IPS-20b (cell line): ENCODE data around the gene PCDHA7.
"Not testable (repeated sequence)": the region's sequence is repeated elsewhere in the genome, so short reads cannot be mapped to it uniquely, and the experiment has no call there.

Source experiments
- H3K27ac ChIP-seq: one replicate; pipeline ENCODE4 v1.5.1; 2013; ENCODE audit warnings: low read length
- H3K27me3 ChIP-seq: 2 replicates; pipeline ENCODE4 v1.6.1; 2013; ENCODE audit warnings: mild to moderate bottlenecking, low read length, inconsistent platforms; ENCODE audit not compliant: insufficient read depth
- H3K36me3 ChIP-seq: 2 replicates; pipeline ENCODE4 v1.6.1; 2013; ENCODE audit warnings: low read depth, mild to moderate bottlenecking, inconsistent platforms, low read length, moderate library complexity; ENCODE audit not compliant: insufficient read depth
- H3K4me1 ChIP-seq: 2 replicates; pipeline ENCODE4 v1.6.1; 2013; ENCODE audit warnings: mild to moderate bottlenecking, control low read depth, inconsistent platforms, low read length, moderate library complexity; ENCODE audit not compliant: insufficient read depth
- H3K4me3 ChIP-seq: 2 replicates; pipeline ENCODE4 v1.5.1; 2013; ENCODE audit warnings: mild to moderate bottlenecking, low read length, inconsistent platforms
- H3K9ac ChIP-seq: 2 replicates; pipeline ENCODE4 v1.6.1; 2013; ENCODE audit warnings: low read depth, mild to moderate bottlenecking, inconsistent platforms, low read length, moderate library complexity
- H3K9me3 ChIP-seq: 2 replicates; pipeline ENCODE4 v1.6.1; 2013; ENCODE audit warnings: mild to moderate bottlenecking, low read depth, low read length, inconsistent platforms; ENCODE audit not compliant: insufficient read depth

The PCDHA7 gene

DNA sequence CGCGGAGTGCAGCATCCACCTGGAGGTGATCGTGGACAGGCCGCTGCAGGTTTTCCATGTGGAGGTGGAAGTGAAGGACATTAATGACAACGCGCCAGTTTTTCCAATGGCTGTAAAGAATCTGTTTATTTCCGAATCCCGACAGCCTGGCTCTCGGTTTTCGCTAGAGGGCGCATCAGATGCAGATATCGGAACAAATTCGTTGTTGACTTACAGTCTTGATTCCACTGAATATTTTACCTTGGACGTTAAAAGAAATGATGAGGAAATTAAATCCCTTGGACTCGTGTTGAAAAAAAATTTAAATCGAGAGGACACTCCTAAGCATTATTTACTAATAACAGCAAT lies 32.6 kb upstream of the PCDHA7 start:
- no peaks in the 10 kb centered on the region for H3K4me1 ChIP-seq
- no peaks in the 10 kb centered on the region for H3K36me3 ChIP-seq
- no peak overlapping the region for H3K27ac ChIP-seq
- no peak overlapping the region for H3K4me3 ChIP-seq
- no peak overlapping the region for H3K9ac ChIP-seq
- H3K27me3 ChIP-seq, result no peaks in the 10 kb centered on the region
- peaks cover 69% of the 10 kb centered on the region; the same call in 1 of the 2 replicates for H3K9me3 ChIP-seq

DNA sequence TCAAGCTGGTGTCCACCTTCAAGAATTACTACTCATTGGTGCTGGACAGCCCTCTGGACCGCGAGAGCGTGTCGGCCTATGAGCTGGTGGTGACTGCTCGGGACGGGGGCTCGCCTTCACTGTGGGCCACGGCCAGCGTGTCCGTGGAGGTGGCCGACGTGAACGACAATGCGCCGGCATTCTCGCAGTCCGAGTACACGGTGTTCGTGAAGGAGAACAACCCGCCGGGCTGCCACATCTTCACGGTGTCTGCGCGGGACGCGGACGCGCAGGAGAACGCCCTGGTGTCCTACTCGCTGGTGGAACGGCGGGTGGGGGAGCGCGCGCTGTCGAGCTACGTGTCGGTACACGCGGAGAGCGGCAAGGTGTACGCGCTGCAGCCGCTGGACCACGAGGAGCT lies 31.7 kb upstream of the PCDHA7 start:
- not testable (repeated sequence) for H3K27me3 ChIP-seq, H3K36me3 ChIP-seq, H3K4me3 ChIP-seq, H3K27ac ChIP-seq, H3K9ac ChIP-seq, H3K4me1 ChIP-seq
- peaks cover 67% of the 10 kb centered on the region; the same call in 1 of the 2 replicates for H3K9me3 ChIP-seq

- no peak overlapping the region for H3K4me3 ChIP-seq
- H3K9me3 ChIP-seq, result peaks cover 63% of the 10 kb centered on the region; the same call in 1 of the 2 replicates
- no peaks in the 10 kb centered on the region for H3K36me3 ChIP-seq
- no peak overlapping the region for H3K9ac ChIP-seq
- H3K4me1 ChIP-seq, result no peaks in the 10 kb centered on the region
- no peaks in the 10 kb centered on the region for H3K27me3 ChIP-seq
- H3K27ac ChIP-seq, result no peak overlapping the region
Measured at GRCh38 chr5:140802781-140803271, 31.2 kb upstream of the PCDHA7 start.

- Histone ChIP-seq H3K9ac (no peak within 1 kb of the TSS), H3K27me3 (no peaks in the 10 kb centered on the region), H3K27ac (no peak within 1 kb of the TSS), H3K4me1 (no peaks in the 10 kb centered on the region), H3K36me3 (no peaks in the 10 kb centered on the region), H3K4me3 (peak within 1 kb of the TSS; percentile 38), H3K9me3 (peaks cover 32% of the 10 kb centered on the region; the same call in 1 of the 2 replicates)
Measured at GRCh38 chr5:140806834-140807775, 27.0 kb upstream of the PCDHA7 start, which contains the start of gene PCDHA4. TSS of gene PCDHA4 (plus strand) at chr5:140807068.

- not testable (repeated sequence) for H3K27me3 ChIP-seq, H3K4me1 ChIP-seq, H3K36me3 ChIP-seq, H3K27ac ChIP-seq, H3K9ac ChIP-seq, H3K4me3 ChIP-seq
- peaks cover 29% of the 10 kb centered on the region; the same call in 1 of the 2 replicates for H3K9me3 ChIP-seq
Measured at GRCh38 chr5:140808241-140808888, 25.7 kb upstream of the PCDHA7 start.

DNA sequence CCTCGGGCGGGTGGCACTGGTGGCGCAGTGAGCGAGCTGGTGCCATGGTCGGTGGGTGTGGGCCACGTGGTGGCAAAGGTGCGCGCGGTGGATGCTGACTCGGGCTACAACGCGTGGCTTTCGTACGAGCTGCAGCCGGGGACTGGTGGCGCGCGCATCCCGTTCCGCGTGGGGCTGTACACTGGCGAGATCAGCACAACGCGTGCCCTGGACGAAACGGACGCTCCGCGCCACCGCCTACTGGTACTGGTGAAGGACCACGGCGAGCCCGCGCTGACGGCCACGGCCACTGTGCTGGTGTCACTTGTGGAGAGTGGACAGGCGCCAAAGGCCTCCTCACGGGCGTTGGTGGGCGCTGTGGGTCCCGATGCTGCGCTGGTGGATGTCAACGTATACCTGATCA lies 25.2 kb upstream of the PCDHA7 start:
- Histone ChIP-seq H3K9ac (no peak overlapping the region), H3K27me3 (no peaks in the 10 kb centered on the region), H3K27ac (no peak overlapping the region), H3K36me3 (no peaks in the 10 kb centered on the region), H3K4me3 (no peak overlapping the region), H3K9me3 (peaks cover 24% of the 10 kb centered on the region; the same call in 1 of the 2 replicates), H3K4me1 (no peaks in the 10 kb centered on the region)

DNA sequence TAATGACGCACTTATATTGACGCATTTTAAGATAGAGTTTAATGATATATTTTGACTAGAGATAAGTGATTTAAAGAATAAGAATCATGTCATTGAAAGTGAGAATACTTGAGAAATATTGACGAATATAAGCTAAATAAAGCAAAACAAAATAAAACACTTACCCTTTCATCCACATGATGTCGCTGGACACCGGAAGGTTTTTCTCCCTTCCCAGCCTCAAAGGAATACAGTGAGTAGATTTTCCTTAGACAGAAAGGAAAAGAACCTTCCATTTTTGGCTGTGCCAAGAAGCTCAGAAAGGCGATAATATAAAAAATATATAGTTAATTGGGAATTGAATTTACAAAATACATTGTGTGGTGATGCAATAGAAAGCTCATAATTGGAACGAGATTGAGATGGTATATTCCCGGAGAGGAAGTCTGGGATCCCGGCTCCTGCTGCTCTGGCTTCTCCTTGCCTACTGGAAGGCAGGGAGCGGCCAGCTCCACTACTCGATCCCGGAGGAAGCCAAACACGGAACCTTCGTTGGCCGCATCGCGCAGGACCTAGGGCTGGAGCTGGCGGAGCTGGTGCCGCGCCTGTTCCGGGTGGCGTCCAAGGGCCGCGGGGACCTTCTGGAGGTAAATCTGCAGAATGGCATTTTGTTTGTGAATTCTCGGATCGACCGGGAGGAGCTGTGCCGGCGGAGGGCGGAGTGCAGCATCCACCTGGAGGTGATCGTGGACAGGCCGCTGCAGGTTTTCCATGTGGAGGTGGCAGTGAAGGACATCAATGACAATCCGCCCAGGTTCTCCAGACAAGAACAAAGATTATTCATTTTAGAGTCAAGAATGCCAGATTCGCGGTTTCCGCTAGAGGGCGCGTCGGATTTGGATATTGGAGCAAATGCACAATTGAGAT lies 12.4 kb upstream of the PCDHA7 start, which contains the start of gene PCDHA5:
TSS of gene PCDHA5 (plus strand) at position 239 of the 906 bp plus-strand sequence.
- no peaks in the 10 kb centered on the region for H3K27me3 ChIP-seq
- no peaks in the 10 kb centered on the region for H3K4me1 ChIP-seq
- H3K9ac ChIP-seq, result no peak within 1 kb of the TSS
- no peak within 1 kb of the TSS for H3K4me3 ChIP-seq
- H3K27ac ChIP-seq, result no peak within 1 kb of the TSS
- no peaks in the 10 kb centered on the region for H3K36me3 ChIP-seq
- peaks cover 50% of the 10 kb centered on the region; the same call in 1 of the 2 replicates for H3K9me3 ChIP-seq

- H3K4me3 ChIP-seq, result no peak overlapping the region
- H3K27ac ChIP-seq, result no peak overlapping the region
- no peak overlapping the region for H3K9ac ChIP-seq
- no peaks in the 10 kb centered on the region for H3K36me3 ChIP-seq
- H3K9me3 ChIP-seq, result peaks cover 48% of the 10 kb centered on the region; the same call in 1 of the 2 replicates
- no peaks in the 10 kb centered on the region for H3K4me1 ChIP-seq
- no peaks in the 10 kb centered on the region for H3K27me3 ChIP-seq
Measured at GRCh38 chr5:140822281-140822629, 11.8 kb upstream of the PCDHA7 start.

- not testable (repeated sequence) for H3K27me3 ChIP-seq, H3K9ac ChIP-seq, H3K27ac ChIP-seq, H3K36me3 ChIP-seq, H3K4me1 ChIP-seq, H3K4me3 ChIP-seq
- H3K9me3 ChIP-seq, result peaks cover 48% of the 10 kb centered on the region; the same call in 1 of the 2 replicates
Measured at GRCh38 chr5:140822969-140823368, 11.1 kb upstream of the PCDHA7 start.

GRCh38 chr5:140823475-140823874 lies 10.6 kb upstream of the PCDHA7 start:
- no peak overlapping the region for H3K4me3 ChIP-seq
- H3K4me1 ChIP-seq, result no peaks in the 10 kb centered on the region
- no peak overlapping the region for H3K27ac ChIP-seq
- H3K27me3 ChIP-seq, result no peaks in the 10 kb centered on the region
- no peaks in the 10 kb centered on the region for H3K36me3 ChIP-seq
- peaks cover 49% of the 10 kb centered on the region; the same call in 1 of the 2 replicates for H3K9me3 ChIP-seq
- H3K9ac ChIP-seq, result no peak overlapping the region

DNA sequence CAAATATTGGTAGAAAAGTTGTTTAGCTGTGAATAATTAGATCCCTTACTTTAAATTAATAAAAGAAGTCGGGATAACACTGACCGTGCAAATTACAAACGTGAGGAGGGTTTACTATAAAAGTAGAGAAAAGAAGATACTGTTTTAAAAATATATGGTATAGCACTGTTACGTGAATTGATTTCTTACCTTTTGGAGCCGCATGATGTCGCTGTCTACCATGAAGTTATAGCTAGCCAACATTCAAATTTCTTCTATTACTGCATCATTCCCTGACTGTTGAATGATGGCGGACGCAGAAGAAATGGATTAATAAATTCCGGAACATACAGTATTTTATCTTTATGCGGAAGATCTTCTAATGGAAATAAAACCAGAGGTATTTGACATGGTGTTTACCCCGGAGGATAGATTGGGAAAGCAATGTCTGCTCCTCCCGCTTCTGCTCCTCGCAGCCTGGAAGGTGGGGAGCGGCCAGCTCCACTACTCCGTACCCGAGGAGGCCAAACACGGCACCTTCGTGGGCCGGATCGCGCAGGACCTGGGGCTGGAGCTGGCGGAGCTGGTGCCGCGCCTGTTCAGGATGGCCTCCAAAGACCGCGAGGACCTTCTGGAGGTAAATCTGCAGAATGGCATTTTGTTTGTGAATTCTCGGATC lies 6.2 kb upstream of the PCDHA7 start, which contains the start of gene PCDHA6:
TSS of gene PCDHA6 (plus strand) at position 257 of the 658 bp plus-strand sequence. CDS start at position 389, 132 bp downstream.
- H3K9ac ChIP-seq, result no peak within 1 kb of the TSS
- no peaks in the 10 kb centered on the region for H3K4me1 ChIP-seq
- H3K4me3 ChIP-seq, result no peak within 1 kb of the TSS
- H3K27me3 ChIP-seq, result no peaks in the 10 kb centered on the region
- no peak within 1 kb of the TSS for H3K27ac ChIP-seq
- peaks cover 41% of the 10 kb centered on the region; the same call in 1 of the 2 replicates for H3K9me3 ChIP-seq
- H3K36me3 ChIP-seq, result no peaks in the 10 kb centered on the region
